Activated gamma-delta T cell (primary cell): ENCODE measurements around the gene FYN.

Experiments
- DNase-seq: peaks from one replicate; lab custom pipeline; 2025; lab: John Stamatoyannopoulos, UW

Gene FYN

DNA sequence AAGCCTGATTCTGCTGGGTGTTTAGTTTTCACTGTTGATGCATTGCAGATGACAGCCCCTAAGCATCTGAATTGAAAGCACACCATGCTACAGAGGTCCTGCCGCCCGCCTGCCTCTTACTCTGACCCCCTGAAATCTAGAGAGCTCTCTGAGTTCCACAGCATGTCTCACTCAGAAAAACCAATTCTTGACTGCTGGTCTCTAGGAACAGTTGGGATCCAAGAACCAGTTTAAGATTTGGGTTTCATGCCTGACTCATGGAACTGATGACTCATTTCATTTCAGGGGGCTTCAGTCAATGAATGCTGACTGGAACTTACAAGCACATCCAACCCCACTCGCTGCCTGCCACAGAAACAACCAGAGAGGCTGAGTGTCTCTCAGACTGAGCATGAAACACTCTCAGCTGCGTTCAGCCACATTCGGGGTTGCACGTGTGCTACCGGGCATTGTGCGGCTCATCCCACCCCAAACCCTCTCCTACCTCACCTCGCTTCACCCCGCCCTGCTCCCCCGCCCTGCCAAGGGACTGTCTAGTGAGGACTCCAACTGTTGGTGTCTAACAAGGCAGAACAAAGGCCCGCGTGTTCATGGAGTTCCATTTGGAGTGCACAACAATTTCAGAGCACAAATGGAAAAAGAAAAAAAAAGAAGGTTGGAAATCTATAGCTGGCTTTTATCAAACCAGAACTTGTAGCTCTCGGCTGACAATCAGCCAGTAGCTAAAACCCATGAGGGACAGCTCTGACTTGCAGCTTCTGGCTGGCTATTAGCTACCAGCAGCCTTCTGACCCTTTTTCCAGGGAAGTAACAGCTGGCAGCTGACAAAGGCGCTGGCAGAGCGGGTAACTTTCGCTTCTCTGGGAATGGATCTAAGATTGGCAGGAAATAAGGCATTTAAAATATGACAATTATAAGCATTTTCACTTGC, 247.5 kb downstream of the FYN start:
- no peak for DNase-seq

DNA sequence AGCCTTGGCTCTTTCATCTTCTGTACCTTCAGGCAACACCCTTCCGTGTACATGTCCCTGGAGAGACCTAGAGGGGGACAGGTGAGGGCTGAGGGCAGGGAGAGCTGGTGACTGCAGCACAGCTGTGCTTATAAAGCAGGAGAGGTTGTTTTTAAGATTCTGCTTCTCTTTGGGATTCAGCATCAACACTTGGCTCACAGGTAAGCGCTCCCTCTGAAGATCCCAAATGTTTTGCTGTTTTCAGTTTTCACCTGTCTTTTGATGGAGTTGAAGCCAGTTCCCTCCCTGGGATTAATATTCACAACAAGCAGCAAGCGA, 248.2 kb downstream of the FYN start:
- DNase-seq = no peak

GRCh38 chr6:111624401-111625098, 248.7 kb downstream of the FYN start:
- no peak for DNase-seq

- no peak for DNase-seq
These were observed 250.1 kb downstream of the FYN start for GRCh38 chr6:111623046-111623718.

- DNase-seq = no peak
These were observed 253.1 kb downstream of the FYN start for GRCh38 chr6:111620169-111620568.

DNA sequence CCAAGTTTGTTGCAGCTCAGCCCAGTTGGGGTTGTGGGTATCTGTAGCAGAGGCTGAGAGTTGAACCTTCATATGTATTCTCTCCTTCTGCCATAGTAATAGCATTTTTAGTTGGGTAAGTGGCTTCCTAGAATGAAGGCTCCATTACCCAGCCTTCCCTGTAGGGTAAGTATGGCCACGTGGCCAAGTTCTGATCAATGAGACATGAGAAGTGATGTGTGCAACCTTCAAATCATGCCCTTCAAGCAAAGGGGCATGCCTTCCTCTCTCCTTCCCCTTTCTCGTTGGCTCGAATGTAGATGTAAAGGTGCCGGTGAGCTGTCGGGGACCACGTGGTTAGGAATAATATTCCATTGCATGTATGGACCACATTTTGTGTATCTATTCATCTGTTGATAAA, 254.8 kb downstream of the FYN start:
- DNase-seq = no peak

- DNase-seq = no peak
These were observed 256.1 kb downstream of the FYN start for GRCh38 chr6:111617149-111617548.

GRCh38 chr6:111615916-111616612, 257.2 kb downstream of the FYN start:
- no peak for DNase-seq

GRCh38 chr6:111614833-111615582, 258.2 kb downstream of the FYN start:
- DNase-seq = no peak

DNA sequence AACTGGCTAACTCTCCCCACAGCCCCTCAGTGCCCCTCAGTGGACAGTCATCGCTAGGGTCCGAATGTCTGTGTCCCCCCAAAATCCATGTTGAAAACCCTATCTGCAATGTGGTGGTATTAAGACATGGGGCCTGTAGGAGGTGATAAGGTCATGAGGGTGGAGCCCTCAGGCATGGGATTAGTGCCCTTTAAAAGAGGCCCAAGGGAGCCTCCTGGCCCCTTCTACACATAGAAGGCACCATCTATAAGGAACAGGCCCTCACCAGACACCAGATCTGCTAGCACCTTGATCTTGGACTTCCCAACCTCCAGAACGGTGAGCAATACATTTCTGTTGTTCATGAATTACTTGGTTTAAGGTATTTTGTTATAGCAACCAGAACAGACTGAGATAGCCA, 260.9 kb downstream of the FYN start:
- DNase-seq = no peak

DNA sequence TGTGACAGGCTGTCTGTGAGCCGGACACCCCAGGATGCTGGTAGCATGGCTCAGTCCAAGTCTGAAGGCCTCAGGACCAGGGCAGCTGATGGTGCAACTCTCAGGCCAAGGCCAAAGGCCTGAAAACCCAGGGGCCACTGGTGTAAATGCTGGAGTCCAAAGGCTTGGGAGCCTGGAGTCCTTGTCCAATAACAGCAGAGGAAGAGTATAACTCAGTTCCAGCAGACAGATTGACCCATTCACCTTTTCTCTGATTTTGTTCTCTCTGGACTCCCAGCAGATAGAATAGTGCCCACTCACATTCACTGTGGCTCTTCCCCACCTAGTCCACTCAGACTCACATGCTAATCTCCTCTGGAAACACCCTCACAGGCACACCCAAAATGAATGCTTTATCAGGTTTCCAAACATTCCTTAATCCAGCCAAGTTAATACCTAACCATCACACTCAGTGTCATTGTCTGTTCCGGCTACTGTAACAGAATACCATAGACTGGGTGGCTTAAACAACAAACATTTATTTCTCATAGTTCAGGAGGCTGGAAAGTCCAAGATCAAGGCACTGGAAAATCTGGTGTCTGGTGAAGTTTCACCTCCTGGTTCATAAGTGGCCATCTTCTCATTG, 262.6 kb downstream of the FYN start:
- DNase-seq = no peak
